B cell (primary cell): ENCODE measurements around the gene LAMA3.

Source experiments
- CTCF ChIP-seq: fragments of 200-600 bp; IDR thresholded peaks from one replicate; pipeline ENCODE4 v1.8.0; 2022; ENCODE audit warnings: antibody characterized with exemption, mild to moderate bottlenecking
- EZH2 ChIP-seq: IDR thresholded peaks from 2 replicates; pipeline ENCODE4 v1.6.1; 2012; ENCODE audit warnings: borderline replicate concordance, low read depth, mild to moderate bottlenecking, moderate library complexity, low read length; ENCODE audit not compliant: insufficient read depth, poor library complexity, severe bottlenecking

GRCh38 chr18:23802817-23803216 is 113.6 kb downstream of the LAMA3 start:
- no peak for TF ChIP-seq CTCF
- TF ChIP-seq EZH2: no peak
